GM12892 (cell line): ENCODE measurements around the gene KCNJ4.
"Not testable (repeated sequence)": the region's sequence is repeated elsewhere in the genome, so short reads cannot be mapped to it uniquely, and the experiment has no call there.

Source experiments
- POLR2A ChIP-seq: IDR thresholded peaks from 2 replicates; pipeline ENCODE4 v1.6.1; 2011; ENCODE audit warnings: low read depth, low read length, control low read depth
- POLR2AphosphoS5 ChIP-seq: IDR thresholded peaks from 2 replicates; pipeline ENCODE4 v1.6.1; 2011; ENCODE audit warnings: low read depth, low read length, control low read depth
- TAF1 ChIP-seq: IDR thresholded peaks from 2 replicates; pipeline ENCODE4 v1.6.1; 2011; ENCODE audit warnings: low read depth, mild to moderate bottlenecking, control low read depth, low read length, borderline replicate concordance

DNA sequence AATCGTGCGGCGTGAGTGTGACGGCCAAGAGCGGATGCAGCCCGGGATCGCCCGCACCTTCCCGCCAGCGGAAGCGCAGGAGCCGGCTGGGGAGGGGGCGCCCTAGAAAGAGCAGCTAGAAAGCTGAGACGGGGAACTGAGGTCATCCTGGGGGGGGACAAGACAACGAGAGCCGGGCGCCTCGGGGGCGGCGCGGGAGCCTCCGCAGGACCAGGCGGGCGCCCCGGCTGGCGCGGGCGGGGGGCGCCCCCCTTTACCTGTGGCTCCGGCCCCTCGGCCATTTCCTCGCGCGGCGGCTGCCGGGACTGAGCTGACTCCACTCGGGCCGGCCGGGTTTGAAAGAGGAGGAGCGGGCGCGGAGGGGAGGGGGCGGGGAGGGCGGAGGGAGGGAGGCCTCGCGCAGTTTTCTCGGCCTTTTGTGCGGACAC is 56.8 kb downstream of the KCNJ4 start:
- TF ChIP-seq POLR2A, POLR2AphosphoS5: not testable (repeated sequence)
- 0 out of 2 replicates have a peak, but pooled peaks have one; percentile 14 for TF ChIP-seq TAF1
